D721Med (cell line): ENCODE measurements around the gene CENPO.
"Not testable (repeated sequence)": the region's sequence is repeated elsewhere in the genome, so short reads cannot be mapped to it uniquely, and the experiment has no call there.

ENCODE experiments used
- DNase-seq: peaks from one replicate; pipeline ENCODE4 v3.0.0; 2011; ENCODE audit warnings: low spot score; ENCODE audit not compliant: insufficient read length
- FAIRE-seq: peaks from 2 replicates; lab custom pipeline; 2011; peaks lifted over from hg19 to GRCh38; lab: Jason Lieb, UNC
- CTCF ChIP-seq: IDR thresholded peaks from 2 replicates; pipeline ENCODE4 v1.5.1; 2012; ENCODE audit warnings: mild to moderate bottlenecking, control low read depth; ENCODE audit not compliant: insufficient read depth; ENCODE audit errors: missing control alignments

CENPO gene

GRCh38 chr2:24787532-24787931 is 5.7 kb upstream of the CENPO start:
- no peak for FAIRE-seq
- no peak for TF ChIP-seq CTCF

GRCh38 chr2:24788816-24789215 is 4.4 kb upstream of the CENPO start:
- no peak for TF ChIP-seq CTCF
- no peak for DNase-seq
- no peak for FAIRE-seq

More at GRCh38 chr2:24787532-24787931, 5.7 kb upstream of the CENPO start:
- DNase-seq: no peak

- no peak for TF ChIP-seq CTCF
- DNase-seq (no peak), FAIRE-seq (no peak)
Observed at GRCh38 chr2:24791452-24791851, 1.8 kb upstream of the CENPO start.

- FAIRE-seq (no peak), DNase-seq (no peak)
- TF ChIP-seq CTCF: no peak
Observed at GRCh38 chr2:24792542-24792873, 717 bp upstream of the CENPO start.

GRCh38 chr2:24793761-24794435 is 673 bp downstream of the CENPO start:
- no peak for TF ChIP-seq CTCF
- DNase-seq: no peak
- no peak for FAIRE-seq

- FAIRE-seq: no peak
- DNase-seq: no peak
- TF ChIP-seq CTCF: no peak
Observed at GRCh38 chr2:24797644-24798043, 4.4 kb downstream of the CENPO start.

GRCh38 chr2:24800487-24800886 is 7.3 kb downstream of the CENPO start:
- FAIRE-seq, DNase-seq: not testable (repeated sequence)

GRCh38 chr2:24805811-24806660 is 12.8 kb downstream of the CENPO start:
- DNase-seq, FAIRE-seq: not testable (repeated sequence)
